CD4-positive, alpha-beta T cell treated with Interleukin-6 for 4 hours (primary cell): Measurements from ENCODE around the gene USP37.

Experiments used
- DNase-seq: peaks from one replicate; pipeline ENCODE4 v3.0.0-alpha.2; 2020; ENCODE audit warnings: mixed read lengths

The USP37 gene

DNA sequence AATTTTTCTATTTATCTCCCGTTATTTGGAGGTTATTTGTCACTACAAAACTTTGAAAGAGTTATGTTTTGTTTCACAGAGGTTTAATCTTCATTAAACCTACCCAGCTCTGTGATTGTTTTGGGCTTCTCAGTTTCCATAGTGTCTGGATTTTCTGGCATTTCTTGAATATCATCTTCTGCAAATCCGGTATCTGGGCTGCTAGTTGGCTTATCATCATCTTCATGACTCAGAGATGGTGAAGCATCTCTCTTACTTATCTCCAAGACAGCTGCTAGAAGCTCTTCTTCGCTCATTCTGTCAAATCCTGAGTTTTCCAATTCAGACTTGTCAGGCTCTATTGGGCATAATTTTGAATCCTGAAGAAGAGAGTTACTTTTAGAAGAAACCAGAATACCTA is 93.6 kb downstream of the USP37 start:
- no peak for DNase-seq

DNA sequence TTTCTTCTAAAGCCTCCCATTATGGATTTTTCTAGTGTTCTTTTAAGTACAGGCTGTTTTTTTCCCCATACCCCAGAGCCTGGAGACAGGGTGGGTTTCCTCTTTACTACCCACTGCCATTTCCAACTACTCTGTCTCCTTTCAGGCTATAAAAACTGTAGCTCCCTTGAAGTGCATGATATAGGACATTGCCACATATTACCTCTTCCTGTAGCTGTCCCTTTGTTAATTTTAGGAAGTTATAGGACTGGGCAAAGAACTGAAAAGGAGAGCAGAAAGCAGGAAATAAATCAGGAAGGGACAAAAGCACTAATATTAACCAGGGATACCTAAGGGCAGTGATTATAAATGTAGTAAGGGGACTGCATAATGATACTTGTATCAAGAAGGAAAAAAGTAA is 95.2 kb downstream of the USP37 start:
- DNase-seq: no peak

DNA sequence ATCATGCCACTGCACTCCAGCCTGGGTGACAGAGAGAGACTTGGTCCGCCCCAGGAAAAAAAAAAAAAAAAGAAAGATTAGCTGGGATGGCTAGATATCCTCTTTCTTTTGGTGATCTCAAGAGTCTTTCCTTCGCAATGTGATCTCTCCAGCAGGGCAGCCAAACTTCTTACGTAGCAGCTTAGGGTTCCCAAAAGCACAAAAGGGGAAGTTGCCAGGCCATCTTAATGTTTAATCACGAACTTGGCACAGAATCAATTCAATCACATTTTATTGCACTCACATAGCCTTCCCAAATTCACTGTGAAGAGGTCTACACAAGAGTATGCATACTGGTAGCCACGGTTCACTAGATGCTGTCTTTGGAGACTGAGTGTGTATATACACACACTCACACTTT is 96.2 kb downstream of the USP37 start:
- no peak for DNase-seq

GRCh38 chr2:218471036-218471435 is 97.1 kb downstream of the USP37 start:
- DNase-seq: no peak

DNA sequence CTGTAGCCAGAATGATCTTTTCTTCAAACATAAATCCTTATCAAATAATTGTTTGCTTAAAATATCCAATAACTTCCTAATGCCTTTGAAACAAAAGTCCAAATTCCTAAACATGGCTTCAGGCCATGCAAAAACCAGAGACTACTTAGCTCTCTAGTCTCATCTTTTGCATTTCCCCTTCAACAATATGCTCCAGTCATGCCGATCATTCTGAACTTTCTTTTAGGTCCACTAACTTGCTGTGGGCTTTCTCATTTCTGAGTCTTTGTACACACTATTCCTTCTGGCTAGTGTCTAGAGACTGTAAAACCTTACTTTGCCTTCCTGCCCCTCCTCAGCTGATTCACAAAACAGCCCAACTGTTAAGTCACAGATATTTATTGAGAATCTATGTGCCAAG is 97.7 kb downstream of the USP37 start:
- no peak for DNase-seq

DNA sequence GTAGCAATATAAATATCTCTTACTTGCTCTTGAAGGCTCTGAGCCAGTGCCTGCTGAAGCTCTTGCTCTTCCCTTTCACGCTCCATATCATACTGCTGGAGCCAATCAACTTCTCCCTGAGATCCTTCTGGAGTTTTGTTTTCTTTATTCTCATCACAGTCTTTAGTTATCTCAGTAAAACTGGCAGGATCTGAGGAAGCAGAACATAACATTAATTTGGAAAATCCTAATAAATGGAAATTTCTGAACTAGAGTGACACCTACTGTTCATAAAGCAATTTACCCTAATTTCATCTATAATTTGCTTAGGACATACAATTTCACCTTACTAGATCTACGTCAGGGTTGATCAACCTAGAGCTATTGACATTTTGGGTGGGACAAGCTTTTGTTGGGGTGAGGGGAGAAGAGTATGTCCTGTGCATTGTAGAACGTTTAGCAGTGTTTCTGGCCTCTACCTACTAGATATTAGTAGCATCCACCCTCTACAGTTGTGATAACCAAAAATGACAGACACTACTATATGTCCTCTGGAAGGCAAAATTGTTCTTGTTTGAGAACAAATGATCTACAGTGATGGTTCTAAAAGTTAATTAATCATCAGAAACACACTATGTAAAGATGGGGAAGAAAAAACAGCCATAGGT is 102.0 kb downstream of the USP37 start:
- no peak for DNase-seq

DNA sequence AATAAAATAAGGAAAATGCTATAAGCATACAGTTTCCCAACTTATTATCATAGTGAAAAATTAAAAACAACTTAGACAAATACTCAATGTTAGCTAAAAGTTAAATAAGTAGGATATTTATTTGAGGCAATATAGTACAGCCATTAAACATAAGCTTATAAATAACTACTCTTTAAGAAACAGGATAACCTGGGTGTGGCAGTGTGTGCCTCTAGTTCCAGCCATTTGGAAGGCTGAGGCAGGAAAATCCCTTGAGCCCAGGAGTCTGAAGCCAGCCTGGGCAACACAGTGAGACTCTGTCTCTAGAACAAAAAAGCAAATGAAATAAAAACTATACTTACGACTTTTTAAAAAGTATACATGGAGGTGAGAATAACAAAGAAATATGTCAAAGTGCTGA is 109.6 kb downstream of the USP37 start:
- DNase-seq: no peak

- DNase-seq: no peak
Observed at GRCh38 chr2:218456849-218457248, 111.3 kb downstream of the USP37 start.

GRCh38 chr2:218452079-218452478 is 116.1 kb downstream of the USP37 start:
- no peak for DNase-seq

DNA sequence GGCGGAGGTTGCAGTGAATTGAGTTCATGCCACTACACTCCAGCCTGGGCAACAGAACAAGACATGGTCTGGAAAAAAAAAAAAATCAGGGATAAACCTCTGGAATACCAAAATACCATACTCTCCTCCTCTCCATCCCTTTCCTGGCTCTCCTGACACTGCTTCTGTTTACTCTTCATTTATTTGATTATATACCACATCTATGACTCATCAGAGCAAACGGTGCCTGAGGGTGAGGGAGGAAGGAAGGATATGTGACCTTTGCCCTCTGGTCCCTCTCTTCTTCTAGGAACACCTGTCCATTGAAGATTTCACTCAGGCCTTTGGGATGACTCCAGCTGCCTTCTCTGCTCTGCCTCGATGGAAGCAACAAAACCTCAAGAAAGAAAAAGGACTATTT is 119.2 kb downstream of the USP37 start:
- DNase-seq: no peak

DNA sequence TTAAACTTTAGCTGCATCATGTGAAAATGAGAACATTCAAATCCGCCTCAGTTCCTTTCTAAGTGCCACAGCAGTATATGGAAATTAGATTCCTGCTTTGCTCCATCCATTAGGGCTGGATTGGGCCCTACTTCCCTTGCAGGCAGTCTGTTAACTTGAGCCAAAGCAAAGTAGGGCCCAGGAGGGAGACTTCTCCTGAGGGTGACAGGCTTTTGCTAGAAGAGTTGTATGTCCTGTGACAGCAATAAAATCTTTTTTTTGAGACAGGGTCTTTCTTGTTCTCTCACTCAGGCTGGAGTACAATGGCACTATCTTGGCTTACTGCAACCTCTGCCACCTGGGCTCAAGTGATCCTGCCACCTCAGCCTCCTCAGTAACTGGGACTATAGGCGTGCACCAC is 121.1 kb downstream of the USP37 start:
- DNase-seq: no peak

DNA sequence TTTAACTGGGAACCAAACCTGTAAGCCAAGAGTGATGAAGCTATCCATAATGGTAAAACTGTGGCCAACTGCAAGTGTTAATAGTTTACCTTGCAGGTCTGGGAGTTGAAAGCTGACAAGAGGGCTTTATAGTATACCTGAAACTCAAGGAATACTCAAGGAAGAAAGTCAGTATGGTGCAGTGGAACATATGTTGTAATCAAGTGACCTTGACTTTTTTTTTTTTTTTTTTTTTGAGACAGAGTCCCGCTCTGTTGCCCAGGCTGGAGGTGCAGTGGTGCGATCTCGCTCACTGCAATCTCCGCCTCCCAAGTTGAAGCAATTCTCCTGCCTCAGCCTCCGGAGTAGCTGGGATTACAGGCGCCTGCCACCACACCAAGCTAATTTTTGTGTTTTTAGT is 121.6 kb downstream of the USP37 start:
- DNase-seq: no peak

GRCh38 chr2:218445602-218446001 is 122.5 kb downstream of the USP37 start:
- DNase-seq: no peak

- no peak for DNase-seq
Observed at GRCh38 chr2:218444692-218445357, 123.3 kb downstream of the USP37 start.

- DNase-seq: no peak
Observed at GRCh38 chr2:218438596-218438995, 129.6 kb downstream of the USP37 start.

- no peak for DNase-seq
Observed at GRCh38 chr2:218437969-218438368, 130.2 kb downstream of the USP37 start.

DNA sequence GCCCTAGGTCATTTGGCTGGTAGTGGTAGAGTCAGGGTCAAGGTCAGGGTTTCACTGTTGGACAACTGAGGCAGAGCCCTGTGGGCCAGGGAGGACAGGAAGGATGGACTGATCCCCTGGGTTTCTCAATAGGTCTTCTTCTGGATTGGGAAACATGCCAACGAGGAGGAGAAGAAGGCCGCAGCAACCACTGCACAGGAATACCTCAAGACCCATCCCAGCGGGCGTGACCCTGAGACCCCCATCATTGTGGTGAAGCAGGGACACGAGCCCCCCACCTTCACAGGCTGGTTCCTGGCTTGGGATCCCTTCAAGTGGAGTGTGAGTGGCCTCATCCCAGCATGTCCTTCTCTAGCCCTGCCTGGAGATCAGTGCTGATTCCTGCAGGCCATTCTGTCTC is 131.2 kb downstream of the USP37 start:
- DNase-seq: no peak

DNA sequence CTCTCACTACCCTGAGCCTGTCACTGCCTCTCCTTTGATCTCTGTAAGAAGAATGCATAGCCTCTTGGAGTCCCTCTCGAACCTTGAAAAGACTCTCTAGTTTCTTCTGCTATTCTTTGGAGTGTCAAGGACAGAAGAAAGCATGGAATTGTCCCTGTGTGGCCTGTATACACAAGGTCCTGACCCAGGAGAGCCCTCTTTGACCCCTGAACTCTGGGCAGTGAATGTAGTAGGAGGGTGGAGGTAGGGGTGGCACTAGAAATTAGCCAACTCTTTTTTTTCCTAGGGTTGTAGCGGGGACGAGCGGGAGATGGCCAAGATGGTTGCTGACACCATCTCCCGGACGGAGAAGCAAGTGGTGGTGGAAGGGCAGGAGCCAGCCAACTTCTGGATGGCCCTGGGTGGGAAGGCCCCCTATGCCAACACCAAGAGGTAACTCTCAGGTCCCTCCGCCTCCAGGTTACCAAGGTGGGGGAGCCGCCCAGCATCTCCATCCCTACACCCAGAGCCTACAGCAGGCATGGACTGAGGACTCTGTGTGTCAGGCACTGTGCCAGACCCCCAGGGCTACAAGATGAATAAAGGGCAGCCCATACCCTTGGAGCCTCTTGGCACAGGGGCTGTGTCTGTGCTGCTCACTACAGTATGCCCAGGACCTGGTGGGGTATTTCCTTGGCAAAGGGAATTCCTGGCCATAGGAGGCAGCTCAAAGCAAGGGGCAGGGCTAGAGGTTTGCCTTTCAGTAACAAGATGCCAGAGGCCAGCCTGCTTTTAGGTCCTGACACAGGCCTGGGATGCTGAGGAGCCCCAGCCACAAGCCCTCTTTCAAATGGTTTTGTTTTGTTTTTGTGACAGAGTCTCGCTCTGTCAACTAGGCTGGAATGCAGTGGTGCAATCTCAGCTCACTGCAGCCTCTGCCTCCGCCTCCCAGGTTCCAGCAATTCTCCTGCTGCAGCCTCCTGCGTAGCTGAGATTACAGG is 132.9 kb downstream of the USP37 start:
- no peak for DNase-seq

GRCh38 chr2:218434456-218434855 is 133.7 kb downstream of the USP37 start:
- no peak for DNase-seq

DNA sequence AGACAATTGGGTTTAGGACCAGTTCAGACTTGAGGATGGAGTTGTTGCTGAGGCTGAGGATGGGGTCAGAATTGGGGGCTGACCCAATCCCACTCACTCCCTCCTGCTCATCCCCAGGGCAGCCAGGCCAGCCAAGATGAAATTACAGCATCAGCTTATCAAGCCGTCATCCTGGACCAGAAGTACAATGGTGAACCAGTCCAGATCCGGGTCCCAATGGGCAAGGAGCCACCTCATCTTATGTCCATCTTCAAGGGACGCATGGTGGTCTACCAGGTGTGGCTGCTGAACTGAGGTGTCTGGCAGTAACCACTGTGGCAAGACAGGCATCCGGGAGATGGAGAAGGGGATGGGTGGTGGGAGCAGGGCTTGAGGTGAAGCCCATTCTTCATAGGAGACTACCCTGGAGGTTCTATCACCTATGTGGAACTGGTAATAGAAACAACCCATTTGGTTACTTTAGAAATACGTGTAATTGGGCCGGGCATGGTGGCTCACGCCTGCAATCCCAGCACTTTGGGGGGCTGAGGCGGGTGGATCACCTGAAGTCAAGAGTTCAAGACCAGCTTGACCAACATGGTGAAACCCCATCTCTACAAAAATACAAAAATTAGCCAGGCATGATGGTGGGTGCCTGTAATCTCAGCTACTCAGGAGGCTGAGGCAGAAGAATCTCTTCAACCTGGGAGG is 135.3 kb downstream of the USP37 start:
- DNase-seq: no peak

- no peak for DNase-seq
Observed at GRCh38 chr2:218431878-218432277, 136.3 kb downstream of the USP37 start.

- DNase-seq: no peak
Observed at GRCh38 chr2:218430721-218431120, 137.4 kb downstream of the USP37 start.
